NCI-H2081 treated with DMSO at 0.1 percent for 48 hours (cell line): ENCODE data around the gene RELN.

Experiments used
- DNase-seq: peaks from one replicate; lab custom pipeline; 2025; lab: John Stamatoyannopoulos, UW

The RELN gene

DNA sequence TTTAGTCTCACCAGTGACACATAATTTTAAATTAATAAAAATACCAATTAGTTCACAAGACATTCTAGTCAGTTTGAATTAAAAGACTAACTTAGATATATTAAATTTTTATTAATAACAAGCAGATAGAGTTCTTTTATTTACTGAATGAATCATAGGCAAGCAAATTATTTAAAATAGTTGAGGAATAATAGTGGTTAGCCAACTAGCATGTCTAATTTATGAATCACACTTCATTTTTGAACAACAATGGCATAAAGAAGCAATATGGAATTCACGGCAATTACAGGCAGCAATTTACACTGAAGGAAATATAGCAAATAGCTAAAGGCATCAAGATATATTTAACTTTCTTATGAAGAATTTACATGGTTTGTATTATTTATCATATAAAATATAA lies 356.5 kb downstream of the RELN start:
- no peak for DNase-seq

DNA sequence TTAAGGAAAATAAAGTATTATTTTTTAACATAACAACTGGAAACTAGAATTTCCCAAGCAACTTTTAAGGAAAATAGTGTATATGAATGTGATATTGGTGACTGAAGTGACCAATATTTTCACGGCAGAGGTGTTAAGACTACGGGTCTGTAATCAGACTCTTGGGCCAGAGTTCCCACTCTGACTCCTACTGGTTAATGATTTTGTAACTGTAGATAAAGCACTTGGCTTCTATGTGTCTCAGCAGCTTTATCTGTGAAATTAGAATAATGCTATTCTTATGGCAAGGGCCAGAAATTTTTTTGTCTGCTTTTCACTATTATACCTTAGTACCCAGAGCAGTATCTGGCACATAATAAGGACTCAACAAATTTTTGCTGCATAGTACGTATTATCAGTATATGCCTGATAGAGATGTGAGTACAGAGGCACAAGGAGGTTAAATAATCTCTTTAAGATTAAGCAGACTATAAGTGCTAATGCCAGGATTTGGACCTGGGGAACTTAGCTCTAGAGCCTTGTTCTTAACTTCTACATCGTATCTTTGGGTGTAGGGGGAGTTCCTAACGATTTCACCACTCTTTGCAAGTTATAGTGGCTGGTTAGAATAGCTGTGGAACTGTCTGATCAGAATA lies 357.3 kb downstream of the RELN start:
- no peak for DNase-seq

DNA sequence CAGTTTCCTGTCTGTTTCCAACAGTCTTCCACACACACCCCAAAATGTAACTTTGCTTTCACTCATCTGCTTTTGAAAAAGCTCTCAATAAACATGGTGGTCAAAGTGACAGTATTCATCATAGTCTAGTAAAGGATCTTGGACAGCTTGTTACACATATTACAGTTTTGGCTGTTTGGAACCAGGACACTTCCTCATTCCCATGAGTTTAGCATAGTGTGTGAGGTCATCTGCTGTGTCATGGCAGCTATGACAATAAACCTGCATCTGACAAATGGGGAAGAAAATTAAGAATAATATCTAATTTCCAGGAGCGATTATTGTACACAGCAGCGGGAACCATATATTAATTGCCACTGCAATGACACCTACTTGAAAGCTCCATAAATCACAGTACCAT lies 359.1 kb downstream of the RELN start:
- DNase-seq: no peak

- no peak for DNase-seq
Observed at GRCh38 chr7:103628742-103629141, 360.7 kb downstream of the RELN start.

- DNase-seq: no peak
Observed at GRCh38 chr7:103626776-103627175, 362.7 kb downstream of the RELN start.

GRCh38 chr7:103622274-103622673 lies 367.2 kb downstream of the RELN start:
- no peak for DNase-seq

DNA sequence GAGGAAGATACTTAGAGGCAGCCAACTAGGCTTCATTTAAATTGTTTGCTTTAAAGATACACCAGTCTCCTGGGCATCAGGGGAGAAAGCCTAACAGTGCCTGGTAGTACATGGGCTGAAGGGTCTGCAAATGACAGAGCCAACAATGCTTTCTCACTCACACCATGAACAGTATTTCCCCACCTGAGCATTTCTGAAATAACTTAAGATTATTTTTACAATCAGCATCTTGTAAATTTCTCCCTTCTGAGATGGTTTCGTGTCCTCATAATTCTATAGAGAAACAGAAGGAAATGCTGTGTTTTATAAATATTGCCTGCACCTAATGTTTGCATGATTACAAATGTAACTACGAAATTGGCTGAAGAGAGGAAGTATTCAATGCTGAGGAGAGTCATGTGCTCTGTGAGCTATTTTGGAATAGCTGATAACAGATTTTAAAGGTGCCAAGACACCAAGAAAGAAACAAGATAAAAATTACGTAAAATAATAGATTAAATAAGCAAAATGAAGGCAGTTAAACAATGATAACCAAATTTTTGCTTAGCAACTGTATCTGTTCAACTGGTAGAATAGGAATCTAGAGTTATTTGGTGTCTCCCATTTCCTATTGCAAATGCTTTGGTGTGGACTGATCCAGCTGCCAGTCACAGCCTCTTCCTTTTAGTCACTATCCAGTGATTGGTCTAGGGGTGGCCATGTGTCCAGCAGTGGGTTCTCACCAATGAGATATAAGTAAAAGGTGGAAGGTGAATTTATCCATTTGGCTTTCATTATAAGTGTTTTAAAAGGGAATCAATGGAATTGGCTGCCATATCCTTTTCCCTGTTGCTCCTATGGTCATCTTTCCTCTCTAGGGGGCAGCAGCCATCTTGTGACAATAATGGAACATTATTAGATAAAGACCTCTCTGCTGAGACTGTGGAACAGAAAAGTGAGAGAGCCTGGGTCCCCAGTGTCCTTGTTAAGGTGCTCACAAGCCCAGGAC lies 375.5 kb downstream of the RELN start:
- no peak for DNase-seq

- DNase-seq: no peak
Observed at GRCh38 chr7:103609778-103610177, 379.7 kb downstream of the RELN start.

DNA sequence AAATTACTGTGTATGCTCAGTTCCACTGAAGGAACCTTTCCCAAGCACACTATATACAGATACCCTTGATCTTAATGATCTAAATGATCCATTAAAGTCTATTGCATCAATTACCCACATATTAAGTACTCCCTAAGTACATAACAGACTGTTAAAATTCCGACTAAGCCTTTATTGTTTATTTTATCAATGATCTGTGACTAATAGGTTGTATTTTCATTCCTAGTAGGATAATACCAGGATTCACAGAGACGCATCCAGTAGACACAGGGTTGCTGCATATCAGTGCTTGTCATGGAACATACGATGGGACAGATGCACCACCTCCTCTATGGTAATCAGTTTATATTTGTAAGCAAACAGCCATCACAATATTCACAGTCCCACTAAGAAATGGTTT lies 383.8 kb downstream of the RELN start:
- DNase-seq: no peak

DNA sequence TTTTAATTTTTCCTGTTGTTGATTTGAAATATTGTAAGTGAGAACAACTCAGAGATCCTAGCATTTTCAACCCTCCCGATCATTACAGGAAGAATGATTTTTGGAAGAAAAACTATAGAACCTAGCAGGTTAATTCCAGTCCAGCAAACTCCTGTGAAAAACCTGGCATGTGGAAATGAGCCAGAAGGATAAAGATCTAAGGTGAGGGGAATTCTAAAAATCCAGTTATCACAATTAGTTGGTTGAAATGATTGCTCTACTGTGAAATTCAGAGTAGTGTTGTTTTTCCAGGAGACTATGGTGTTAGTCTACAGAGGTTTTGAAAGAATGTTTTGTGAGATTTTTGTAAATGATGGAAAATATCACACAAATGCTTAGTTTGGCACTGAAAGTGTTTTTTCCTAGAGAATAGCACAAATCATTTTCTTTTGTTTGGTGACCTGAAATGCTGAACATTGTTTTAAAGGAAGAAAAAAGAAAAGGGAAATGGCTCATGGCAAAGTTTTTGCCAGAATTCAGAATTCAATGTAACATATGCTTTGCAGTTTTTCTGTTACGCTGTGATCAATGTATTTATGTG lies 391.0 kb downstream of the RELN start:
- no peak for DNase-seq

- no peak for DNase-seq
Observed at GRCh38 chr7:103597606-103598005, 391.9 kb downstream of the RELN start.

GRCh38 chr7:103594186-103594585 lies 395.3 kb downstream of the RELN start:
- DNase-seq: no peak

DNA sequence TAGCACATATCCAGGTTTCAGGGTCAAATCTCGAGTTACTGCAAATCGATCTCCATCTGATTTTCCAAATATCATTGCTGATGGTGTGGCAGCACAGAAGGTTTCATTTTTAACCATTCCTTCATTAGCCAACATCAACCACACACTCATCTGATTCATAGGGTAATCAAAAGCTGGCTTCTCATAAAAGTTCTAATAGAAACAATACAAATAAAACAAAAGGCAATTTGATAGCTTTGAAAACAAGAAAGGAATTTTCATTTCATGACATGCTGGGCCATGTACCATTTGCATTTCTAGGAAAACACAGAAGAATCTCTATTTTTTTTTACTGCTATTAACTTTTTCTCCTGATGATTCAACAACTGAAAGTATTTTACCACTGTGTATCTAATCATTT lies 395.8 kb downstream of the RELN start:
- no peak for DNase-seq

DNA sequence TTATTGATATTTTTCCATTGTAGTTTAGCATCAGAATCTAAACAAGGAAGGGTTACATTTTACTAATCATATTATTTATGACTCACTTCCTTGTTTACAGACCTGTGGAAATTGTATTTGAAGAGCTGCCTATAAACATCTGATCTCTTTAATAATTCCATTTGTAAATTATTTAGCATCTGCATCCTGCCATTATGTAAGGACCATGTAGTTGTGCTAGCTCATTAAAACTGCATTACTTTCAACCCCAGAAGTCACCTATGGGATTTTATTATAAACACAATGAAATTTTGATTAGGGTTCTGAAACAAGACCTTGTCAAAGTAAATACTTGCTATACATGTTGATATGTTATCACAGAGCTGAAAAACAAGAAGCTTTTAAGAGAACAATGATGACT lies 396.6 kb downstream of the RELN start:
- no peak for DNase-seq

GRCh38 chr7:103592187-103592586 lies 397.3 kb downstream of the RELN start:
- DNase-seq: no peak

GRCh38 chr7:103580031-103580430 lies 409.4 kb downstream of the RELN start:
- no peak for DNase-seq

DNA sequence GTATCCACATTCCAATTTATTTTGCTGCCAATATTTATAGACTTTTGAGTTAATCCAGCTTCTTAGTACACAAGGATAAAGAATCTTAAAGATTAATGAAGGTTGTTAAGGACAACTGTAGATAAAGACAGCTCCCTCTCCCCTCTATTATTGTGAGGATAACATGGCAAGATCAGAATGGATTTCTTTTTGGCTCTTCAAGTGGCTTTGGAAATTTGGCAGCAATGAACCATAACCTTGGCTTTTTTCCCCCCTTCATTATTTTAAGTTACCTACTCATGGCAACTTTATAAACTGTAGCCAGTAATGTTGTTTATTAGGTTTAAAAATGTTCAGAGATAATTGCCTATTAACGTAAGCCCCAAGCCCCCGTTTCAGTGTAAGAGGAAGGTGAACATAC lies 412.4 kb downstream of the RELN start:
- no peak for DNase-seq

DNA sequence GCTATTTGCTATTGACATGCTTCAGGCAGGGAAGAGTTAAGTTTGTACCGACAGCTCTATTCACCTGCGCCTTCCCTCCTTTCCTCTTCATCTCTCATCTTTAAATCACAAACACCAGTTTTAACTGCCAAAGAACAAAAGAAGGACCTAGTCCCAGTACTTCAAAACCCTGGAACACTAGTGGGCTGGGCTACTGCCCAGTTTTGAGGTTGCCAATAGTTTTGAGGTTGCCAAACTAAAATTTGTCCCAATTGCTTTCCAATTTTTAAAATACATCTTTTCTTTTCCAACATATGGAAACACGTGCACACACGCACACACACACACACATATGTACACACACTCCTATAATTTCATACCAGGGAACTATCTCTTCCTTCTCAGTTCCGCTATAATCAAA lies 412.8 kb downstream of the RELN start:
- DNase-seq: no peak

GRCh38 chr7:103574576-103574975 lies 414.9 kb downstream of the RELN start:
- DNase-seq: no peak

DNA sequence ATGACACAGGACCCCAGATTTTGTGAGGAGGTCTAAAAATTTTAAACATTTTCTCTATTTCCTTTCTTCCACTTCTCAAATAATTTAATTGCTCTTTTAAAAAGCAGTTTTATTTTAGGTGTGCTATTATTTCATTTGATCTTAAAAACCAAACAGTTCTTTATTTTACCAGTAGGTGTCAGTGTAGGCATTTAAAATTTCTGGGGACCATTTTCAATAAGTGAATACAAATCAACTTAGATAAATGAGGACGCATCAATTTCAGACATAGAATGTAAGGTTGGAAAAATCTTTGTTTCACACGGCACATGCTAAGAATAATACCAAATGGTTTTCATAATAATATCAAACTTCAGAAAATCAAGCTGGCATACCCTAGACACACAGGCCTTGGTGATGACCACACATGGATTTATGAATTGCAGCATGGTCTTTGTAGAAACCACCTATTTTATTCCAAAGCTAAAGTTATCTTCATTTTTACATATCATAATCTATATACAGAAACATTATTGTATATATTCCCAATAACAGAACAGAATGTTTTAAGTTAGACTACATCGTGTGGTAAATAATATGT lies 415.9 kb downstream of the RELN start:
- peak; percentile 16 for DNase-seq

DNA sequence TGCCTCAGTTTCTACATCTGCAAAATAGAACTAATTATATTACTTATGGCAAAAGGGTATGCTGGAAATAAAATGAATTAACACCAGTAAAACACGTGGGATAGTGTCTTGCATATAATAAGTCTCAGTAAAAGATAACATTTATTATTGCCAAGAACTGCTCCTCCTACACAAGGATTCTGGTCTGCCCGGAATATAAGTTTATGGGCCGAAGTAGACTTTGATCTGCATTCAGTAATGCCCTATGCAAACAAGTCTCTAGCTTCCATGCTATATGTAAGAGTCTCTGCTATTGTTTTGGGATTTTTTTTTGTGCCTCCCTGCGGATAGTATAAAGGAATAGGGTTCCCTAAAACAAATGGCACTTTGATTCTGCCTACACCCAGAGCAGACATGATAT lies 417.9 kb downstream of the RELN start:
- no peak for DNase-seq

- DNase-seq: no peak
Observed at GRCh38 chr7:103569621-103570305, 419.7 kb downstream of the RELN start.
